ENCODE data around the gene ST8SIA1. TPM values are rescaled to one million over a fixed set of nuclear protein-coding genes. Genes with fewer than 3 reads are reported as not detected.

The ST8SIA1 gene
- total RNA-seq, 1 experiment from 2014 or later = not detected

DNA sequence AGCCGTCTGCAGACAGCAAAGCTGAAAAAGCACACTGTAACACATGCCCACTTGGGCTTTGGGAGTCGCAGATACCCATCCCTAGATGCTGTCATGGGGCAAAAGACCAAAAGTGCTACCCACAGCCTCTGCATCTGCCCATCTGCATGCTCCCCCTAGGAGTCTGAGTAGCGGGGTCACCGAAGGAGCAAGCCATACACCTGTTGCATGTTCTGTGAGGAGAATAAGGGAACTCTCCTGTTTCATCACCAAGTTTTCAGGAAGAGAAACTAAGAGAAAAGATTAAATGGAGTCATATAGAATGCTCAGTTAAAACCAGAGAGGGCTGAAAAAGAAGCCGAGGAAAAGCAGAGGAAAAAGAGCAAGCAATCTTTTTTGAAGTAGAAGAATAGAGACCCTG lies 13.7 kb upstream of the ST8SIA1 start:
- no TSS peak for BruUV-seq (replicated peaks)
- H3F3A ChIP-seq (ENCODE audit: low read length, unreplicated experiment) = no peaks in the 10 kb centered on the region
- intact Hi-C loops (cut with micrococcal nuclease) = no loop called here
- H3K4me3 ChIP-seq (ENCODE audit: low read length) = no peak overlapping the region
- H3K36me3 ChIP-seq (ENCODE audit: low read depth, low read length) = no peaks in the 10 kb centered on the region
- no peaks in the 10 kb centered on the region for H3K4me1 ChIP-seq (ENCODE audit: insufficient read depth, low read length)
- no peaks in the 10 kb centered on the region for H3K27me3 ChIP-seq (ENCODE audit: low read length)
- no peak overlapping the region for H3K27ac ChIP-seq (ENCODE audit: low read length)
- H3K9me3 ChIP-seq (ENCODE audit: low read length) = no peaks in the 10 kb centered on the region
- ChIA-PET POLR2A (ENCODE audit: unreplicated experiment) (no interaction called here), CTCF (interaction anchor here (0.6 kb wide), 1 partner anchor 11 kb away, joined by 3 read pairs; no protein-coding TSS in a partner anchor)
- no peak for DNase-seq
- no peaks in the 10 kb centered on the region for H3K9me2 ChIP-seq (replicated peaks; ENCODE audit: low read length)
- no peaks in the 10 kb centered on the region for H4K20me1 ChIP-seq (ENCODE audit: low read length)
- no peak for TF ChIP-seq EZH2phosphoT487 (IDR thresholded peaks at IDR 0.05; ENCODE audit: borderline replicate concordance, low read length)
- TF ChIP-seq, protein P1, sequence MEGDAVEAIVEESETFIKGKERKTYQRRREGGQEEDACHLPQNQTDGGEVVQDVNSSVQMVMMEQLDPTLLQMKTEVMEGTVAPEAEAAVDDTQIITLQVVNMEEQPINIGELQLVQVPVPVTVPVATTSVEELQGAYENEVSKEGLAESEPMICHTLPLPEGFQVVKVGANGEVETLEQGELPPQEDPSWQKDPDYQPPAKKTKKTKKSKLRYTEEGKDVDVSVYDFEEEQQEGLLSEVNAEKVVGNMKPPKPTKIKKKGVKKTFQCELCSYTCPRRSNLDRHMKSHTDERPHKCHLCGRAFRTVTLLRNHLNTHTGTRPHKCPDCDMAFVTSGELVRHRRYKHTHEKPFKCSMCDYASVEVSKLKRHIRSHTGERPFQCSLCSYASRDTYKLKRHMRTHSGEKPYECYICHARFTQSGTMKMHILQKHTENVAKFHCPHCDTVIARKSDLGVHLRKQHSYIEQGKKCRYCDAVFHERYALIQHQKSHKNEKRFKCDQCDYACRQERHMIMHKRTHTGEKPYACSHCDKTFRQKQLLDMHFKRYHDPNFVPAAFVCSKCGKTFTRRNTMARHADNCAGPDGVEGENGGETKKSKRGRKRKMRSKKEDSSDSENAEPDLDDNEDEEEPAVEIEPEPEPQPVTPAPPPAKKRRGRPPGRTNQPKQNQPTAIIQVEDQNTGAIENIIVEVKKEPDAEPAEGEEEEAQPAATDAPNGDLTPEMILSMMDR (conservative IDR thresholded peaks at IDR 0.05; ENCODE audit: low read depth, low read length) = no peak
- TF ChIP-seq EZH2 (IDR thresholded peaks at IDR 0.05; ENCODE audit: low read length, unreplicated experiment) = no peak
- no peak for ATAC-seq
- H3K9ac ChIP-seq (ENCODE audit: low read length) = no peak overlapping the region
- no peak overlapping the region for H3K4me2 ChIP-seq (ENCODE audit: low read length)
- no peaks in the 10 kb centered on the region for H3K79me2 ChIP-seq (ENCODE audit: low read length)
- no peak overlapping the region for H2AFZ ChIP-seq (ENCODE audit: low read length)

DNA sequence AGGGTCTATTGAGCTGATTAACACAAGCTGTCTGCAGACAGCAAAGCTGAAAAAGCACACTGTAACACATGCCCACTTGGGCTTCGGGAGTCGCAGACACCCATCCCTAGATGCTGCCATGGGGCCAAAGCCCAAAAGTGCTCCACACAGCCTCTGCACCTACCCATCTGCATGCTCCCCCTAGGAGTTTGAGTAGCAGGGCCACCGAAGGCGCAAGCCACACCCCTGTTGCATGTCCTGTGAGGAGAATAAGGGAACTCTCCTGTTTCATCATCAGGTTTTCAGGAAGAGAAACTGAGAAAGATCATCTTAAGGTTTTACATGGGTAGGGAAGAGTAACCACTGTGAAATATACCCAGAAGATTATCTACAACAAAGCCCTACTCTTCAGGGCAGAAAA lies 5.6 kb upstream of the ST8SIA1 start:
- DNase-seq (no peak), ATAC-seq (no peak)
- Histone ChIP-seq H3K27me3 (ENCODE audit: low read length) (no peaks in the 10 kb centered on the region), H3K9ac (ENCODE audit: low read length) (no peak overlapping the region), H2AFZ (ENCODE audit: low read length) (no peak overlapping the region), H3F3A (ENCODE audit: low read length, unreplicated experiment) (no peaks in the 10 kb centered on the region), H3K79me2 (ENCODE audit: low read length) (no peaks in the 10 kb centered on the region), H3K9me2 (replicated peaks; ENCODE audit: low read length) (no peaks in the 10 kb centered on the region), H3K36me3 (ENCODE audit: low read depth, low read length) (no peaks in the 10 kb centered on the region), H4K20me1 (ENCODE audit: low read length) (no peaks in the 10 kb centered on the region), H3K4me1 (ENCODE audit: insufficient read depth, low read length) (no peaks in the 10 kb centered on the region; the same call in 1 of the 2 replicates), H3K9me3 (ENCODE audit: low read length) (no peaks in the 10 kb centered on the region), H3K4me2 (ENCODE audit: low read length) (no peak overlapping the region), H3K27ac (ENCODE audit: low read length) (no peak overlapping the region), H3K4me3 (ENCODE audit: low read length) (no peak overlapping the region)
- no TSS peak for BruUV-seq (replicated peaks)
- ChIA-PET POLR2A (ENCODE audit: unreplicated experiment) (no interaction called here), CTCF (no interaction called here)
- intact Hi-C loops (cut with micrococcal nuclease) = no loop called here
- TF ChIP-seq, protein P1 (conservative IDR thresholded peaks at IDR 0.05; ENCODE audit: low read depth, low read length) = no peak
- TF ChIP-seq EZH2 (IDR thresholded peaks at IDR 0.05; ENCODE audit: low read length, unreplicated experiment) = no peak
- TF ChIP-seq EZH2phosphoT487 (IDR thresholded peaks at IDR 0.05; ENCODE audit: borderline replicate concordance, low read length) = no peak

DNA sequence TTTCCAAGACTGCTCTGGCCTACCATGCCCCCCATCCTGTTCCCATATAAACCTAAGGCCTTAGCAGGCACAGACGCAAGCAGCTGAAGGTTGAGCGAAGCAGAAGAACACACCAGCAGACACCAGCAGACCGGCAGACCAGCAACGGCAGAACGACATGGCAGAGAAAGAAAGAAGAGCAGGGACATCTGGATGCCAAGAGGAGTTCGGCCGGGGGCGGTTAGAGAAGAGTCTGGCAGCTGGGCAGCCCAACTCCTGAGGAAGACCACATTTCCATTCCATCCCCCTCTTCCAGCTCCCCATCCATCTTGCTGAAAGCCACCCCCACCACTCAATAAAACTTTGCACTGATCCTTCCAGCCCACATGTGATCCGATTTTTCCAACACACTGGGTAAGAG lies 5.2 kb upstream of the ST8SIA1 start:
- no peaks in the 10 kb centered on the region for H3K79me2 ChIP-seq (ENCODE audit: low read length)
- H3F3A ChIP-seq (ENCODE audit: low read length, unreplicated experiment) = no peaks in the 10 kb centered on the region
- intact Hi-C loops (cut with micrococcal nuclease) = loop anchor here (5.0 to 10.0 kb wide), 2 partner anchors 165 to 237 kb away; no protein-coding TSS in a partner anchor
- ChIA-PET CTCF (no interaction called here), POLR2A (ENCODE audit: unreplicated experiment) (no interaction called here)
- BruUV-seq (replicated peaks) = no TSS peak
- no peaks in the 10 kb centered on the region for H3K9me3 ChIP-seq (ENCODE audit: low read length)
- H3K27me3 ChIP-seq (ENCODE audit: low read length) = no peaks in the 10 kb centered on the region
- H3K9ac ChIP-seq (ENCODE audit: low read length) = no peak overlapping the region
- no peak overlapping the region for H3K4me3 ChIP-seq (ENCODE audit: low read length)
- no peak for TF ChIP-seq EZH2 (IDR thresholded peaks at IDR 0.05; ENCODE audit: low read length, unreplicated experiment)
- no peak for TF ChIP-seq EZH2phosphoT487 (IDR thresholded peaks at IDR 0.05; ENCODE audit: borderline replicate concordance, low read length)
- TF ChIP-seq, protein P1 (conservative IDR thresholded peaks at IDR 0.05; ENCODE audit: low read depth, low read length) = no peak
- H3K4me2 ChIP-seq (ENCODE audit: low read length) = no peak overlapping the region
- ATAC-seq (no peak), DNase-seq (no peak)
- H3K36me3 ChIP-seq (ENCODE audit: low read depth, low read length) = no peaks in the 10 kb centered on the region
- H3K27ac ChIP-seq (ENCODE audit: low read length) = no peak overlapping the region
- H3K9me2 ChIP-seq (replicated peaks; ENCODE audit: low read length) = no peaks in the 10 kb centered on the region
- no peak overlapping the region for H2AFZ ChIP-seq (ENCODE audit: low read length)
- no peaks in the 10 kb centered on the region; the same call in 1 of the 2 replicates for H3K4me1 ChIP-seq (ENCODE audit: insufficient read depth, low read length)
- no peaks in the 10 kb centered on the region for H4K20me1 ChIP-seq (ENCODE audit: low read length)

All from PC-3 (cell line).